ENCODE data around the gene SLC35F5.

SLC35F5 gene, protein sequence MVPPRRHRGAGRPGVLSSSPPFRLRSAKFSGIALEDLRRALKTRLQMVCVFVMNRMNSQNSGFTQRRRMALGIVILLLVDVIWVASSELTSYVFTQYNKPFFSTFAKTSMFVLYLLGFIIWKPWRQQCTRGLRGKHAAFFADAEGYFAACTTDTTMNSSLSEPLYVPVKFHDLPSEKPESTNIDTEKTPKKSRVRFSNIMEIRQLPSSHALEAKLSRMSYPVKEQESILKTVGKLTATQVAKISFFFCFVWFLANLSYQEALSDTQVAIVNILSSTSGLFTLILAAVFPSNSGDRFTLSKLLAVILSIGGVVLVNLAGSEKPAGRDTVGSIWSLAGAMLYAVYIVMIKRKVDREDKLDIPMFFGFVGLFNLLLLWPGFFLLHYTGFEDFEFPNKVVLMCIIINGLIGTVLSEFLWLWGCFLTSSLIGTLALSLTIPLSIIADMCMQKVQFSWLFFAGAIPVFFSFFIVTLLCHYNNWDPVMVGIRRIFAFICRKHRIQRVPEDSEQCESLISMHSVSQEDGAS

DNA sequence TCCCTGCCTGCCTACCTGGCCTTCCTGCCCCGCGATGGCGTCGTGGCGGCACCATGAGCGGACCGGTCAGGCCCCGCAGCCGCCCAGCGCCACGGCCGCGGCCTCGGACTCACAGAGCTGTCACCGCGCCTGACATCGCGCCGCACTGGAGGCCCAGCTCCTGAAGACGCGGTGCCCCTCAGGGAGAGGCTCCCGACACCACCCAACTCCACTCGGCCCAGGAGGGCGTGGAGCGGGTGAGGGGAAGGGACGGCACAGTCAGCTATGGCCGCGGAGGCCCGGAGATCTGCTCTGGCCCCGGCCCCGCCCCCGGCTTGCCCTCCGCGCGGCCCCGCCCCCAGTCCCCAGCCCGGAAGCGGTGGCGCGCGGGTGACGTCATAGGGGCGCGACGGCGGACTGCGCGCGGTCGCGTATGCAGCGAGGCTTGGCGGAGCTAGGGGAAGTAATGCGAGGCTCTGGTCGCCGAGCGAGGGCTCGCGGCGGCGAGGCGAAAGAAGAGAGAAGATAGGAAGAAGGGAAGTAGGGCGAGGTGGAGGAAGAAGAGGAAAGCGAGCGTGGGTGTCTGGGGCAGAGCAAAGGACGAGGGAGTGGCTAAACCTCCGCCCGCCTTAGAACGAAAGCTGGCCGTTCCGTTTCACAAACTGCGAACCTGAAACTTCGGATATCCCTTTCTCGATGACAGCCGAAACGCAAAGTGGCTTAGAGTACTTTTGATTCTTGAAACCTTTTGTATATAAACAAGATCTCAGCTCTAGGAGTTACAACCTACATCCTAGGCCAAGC is at the start of gene SLC35F5:
TSS of gene SLC35F5 (minus strand) at position 288 of the 783 bp plus-strand sequence. CDS start at position 55, 233 bp downstream.
- H3K9ac ChIP-seq (ENCODE audit: low read length): peak within 1 kb of the TSS; percentile 99
- H3K27me3 ChIP-seq (replicated peaks; ENCODE audit: control insufficient read depth, insufficient read depth, low read length): no peaks in the 10 kb centered on the region
- H3K4me3 ChIP-seq (ENCODE audit: low read length): peak within 1 kb of the TSS; percentile 89
- H3K36me3 ChIP-seq (ENCODE audit: control insufficient read depth, insufficient read depth, low read length, severe bottlenecking): peaks cover 15% of the 10 kb centered on the region
- H3K9me3 ChIP-seq (ENCODE audit: control insufficient read depth, low read length): no peaks in the 10 kb centered on the region
- H3K4me1 ChIP-seq (ENCODE audit: control insufficient read depth, insufficient read depth, low read length): peaks cover 35% of the 10 kb centered on the region
- peak; percentile 97 for DNase-seq (ENCODE audit: low read depth)

DNA sequence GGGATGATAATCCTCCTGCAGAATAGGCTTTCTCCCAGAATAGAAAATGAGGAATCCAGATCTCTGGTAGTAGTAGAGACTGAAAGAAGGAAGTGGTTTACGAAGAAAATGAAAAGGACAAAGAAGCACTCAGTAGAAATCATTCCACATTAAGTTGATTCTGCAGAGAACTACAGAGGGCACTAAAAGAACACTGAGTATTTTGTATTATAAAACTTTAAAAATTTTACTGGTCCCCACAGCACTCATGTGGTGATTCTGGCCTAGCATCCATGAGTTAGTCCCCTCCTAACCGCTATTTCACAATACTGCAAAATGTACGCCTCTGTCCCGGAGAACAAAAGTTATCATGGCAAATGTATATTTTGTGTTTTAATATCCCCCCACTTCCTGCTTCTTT is 42.9 kb upstream of the SLC35F5 start:
- Histone ChIP-seq H3K9ac (ENCODE audit: low read length) (no peak overlapping the region), H3K4me1 (ENCODE audit: control insufficient read depth, insufficient read depth, low read length) (peaks cover 4% of the 10 kb centered on the region), H3K27me3 (replicated peaks; ENCODE audit: control insufficient read depth, insufficient read depth, low read length) (no peaks in the 10 kb centered on the region), H3K36me3 (ENCODE audit: control insufficient read depth, insufficient read depth, low read length, severe bottlenecking) (no peaks in the 10 kb centered on the region), H3K4me3 (ENCODE audit: low read length) (no peak overlapping the region), H3K9me3 (ENCODE audit: control insufficient read depth, low read length) (no peaks in the 10 kb centered on the region)
- no peak for DNase-seq (ENCODE audit: low read depth)

DNA sequence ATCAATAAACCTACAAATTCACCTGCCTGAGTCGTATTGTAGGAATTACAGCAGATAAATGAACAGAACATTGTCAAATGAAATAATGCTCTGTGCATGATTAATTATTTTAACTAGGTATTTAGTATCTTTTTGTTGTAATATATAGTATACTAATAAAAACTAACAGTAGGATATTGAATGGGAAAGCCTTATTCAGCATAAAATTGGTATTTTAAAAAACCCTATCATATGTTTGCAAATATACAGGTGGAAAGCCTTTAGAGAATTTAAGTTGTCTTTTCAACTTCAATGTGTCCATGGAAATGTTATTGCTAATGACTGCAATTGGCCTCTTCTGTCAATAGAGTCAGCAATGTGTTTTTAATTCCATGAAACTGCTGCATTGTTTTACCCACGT is 40.8 kb upstream of the SLC35F5 start:
- no peaks in the 10 kb centered on the region for H3K9me3 ChIP-seq (ENCODE audit: control insufficient read depth, low read length)
- no peak for DNase-seq (ENCODE audit: low read depth)
- H3K9ac ChIP-seq (ENCODE audit: low read length): no peak overlapping the region
- no peak overlapping the region for H3K4me3 ChIP-seq (ENCODE audit: low read length)
- H3K36me3 ChIP-seq (ENCODE audit: control insufficient read depth, insufficient read depth, low read length, severe bottlenecking): no peaks in the 10 kb centered on the region
- peaks cover 4% of the 10 kb centered on the region for H3K4me1 ChIP-seq (ENCODE audit: control insufficient read depth, insufficient read depth, low read length)
- no peaks in the 10 kb centered on the region for H3K27me3 ChIP-seq (replicated peaks; ENCODE audit: control insufficient read depth, insufficient read depth, low read length)

DNA sequence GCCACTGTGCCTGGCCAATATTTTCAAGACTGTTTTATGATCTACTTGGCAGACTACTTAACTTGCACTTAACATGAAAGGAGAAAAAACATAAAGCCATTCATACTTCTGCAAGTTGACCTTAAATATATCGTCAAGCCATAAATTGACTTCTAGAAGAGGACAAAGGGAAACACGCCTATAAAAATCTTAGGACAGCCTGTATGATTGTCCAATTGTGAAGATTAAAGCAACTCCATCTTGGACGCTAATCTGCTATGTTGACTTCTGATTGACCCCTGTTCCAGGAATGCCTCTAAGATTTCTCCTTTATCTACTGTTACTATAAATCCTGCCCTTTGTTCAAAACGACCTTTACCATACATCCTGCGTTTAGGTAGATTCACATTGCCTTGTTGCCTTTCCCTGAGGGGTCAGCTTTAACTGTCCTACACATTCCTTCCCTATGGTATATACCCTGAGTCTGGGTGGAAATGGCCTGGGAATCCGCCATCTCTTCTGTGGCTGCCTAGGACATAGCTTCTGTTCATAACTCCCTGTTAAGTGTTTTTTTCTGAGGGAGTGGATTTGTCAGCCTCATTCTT is 40.2 kb upstream of the SLC35F5 start:
- DNase-seq (ENCODE audit: low read depth): no peak
- H3K9me3 ChIP-seq (ENCODE audit: control insufficient read depth, low read length): no peaks in the 10 kb centered on the region
- no peak overlapping the region for H3K9ac ChIP-seq (ENCODE audit: low read length)
- no peaks in the 10 kb centered on the region for H3K27me3 ChIP-seq (replicated peaks; ENCODE audit: control insufficient read depth, insufficient read depth, low read length)
- no peaks in the 10 kb centered on the region for H3K36me3 ChIP-seq (ENCODE audit: control insufficient read depth, insufficient read depth, low read length, severe bottlenecking)
- H3K4me3 ChIP-seq (ENCODE audit: low read length): no peak overlapping the region
- peaks cover 4% of the 10 kb centered on the region for H3K4me1 ChIP-seq (ENCODE audit: control insufficient read depth, insufficient read depth, low read length)

DNA sequence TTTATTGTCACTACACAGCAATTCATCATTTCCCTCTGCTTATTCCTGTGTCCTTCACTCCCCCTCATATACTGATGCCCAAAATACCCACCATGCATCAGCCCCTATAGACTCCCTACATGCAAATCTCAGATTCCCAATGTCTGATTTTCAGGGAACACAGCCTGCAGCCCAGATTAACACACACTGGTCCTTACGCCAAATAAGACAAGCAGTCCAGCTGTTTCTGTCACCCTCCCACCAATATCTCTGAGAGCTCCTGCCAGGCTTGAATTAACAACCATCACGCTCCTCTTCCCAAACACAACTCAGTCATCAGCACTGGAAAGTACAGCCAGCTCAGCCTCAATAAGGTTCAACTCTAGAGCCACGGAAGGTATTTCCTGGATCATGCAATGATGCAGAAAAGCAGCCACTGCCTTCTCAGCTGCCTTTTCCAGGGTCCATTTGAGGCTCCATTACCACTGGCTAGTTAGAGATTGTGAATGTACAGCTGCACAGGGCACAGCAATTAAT is 39.0 kb upstream of the SLC35F5 start:
- H3K9me3 ChIP-seq (ENCODE audit: control insufficient read depth, low read length): no peaks in the 10 kb centered on the region
- H3K36me3 ChIP-seq (ENCODE audit: control insufficient read depth, insufficient read depth, low read length, severe bottlenecking): no peaks in the 10 kb centered on the region
- peak; percentile 40 for DNase-seq (ENCODE audit: low read depth)
- H3K4me1 ChIP-seq (ENCODE audit: control insufficient read depth, insufficient read depth, low read length): peaks cover 4% of the 10 kb centered on the region
- H3K27me3 ChIP-seq (replicated peaks; ENCODE audit: control insufficient read depth, insufficient read depth, low read length): no peaks in the 10 kb centered on the region
- no peak overlapping the region for H3K9ac ChIP-seq (ENCODE audit: low read length)
- no peak overlapping the region for H3K4me3 ChIP-seq (ENCODE audit: low read length)

DNA sequence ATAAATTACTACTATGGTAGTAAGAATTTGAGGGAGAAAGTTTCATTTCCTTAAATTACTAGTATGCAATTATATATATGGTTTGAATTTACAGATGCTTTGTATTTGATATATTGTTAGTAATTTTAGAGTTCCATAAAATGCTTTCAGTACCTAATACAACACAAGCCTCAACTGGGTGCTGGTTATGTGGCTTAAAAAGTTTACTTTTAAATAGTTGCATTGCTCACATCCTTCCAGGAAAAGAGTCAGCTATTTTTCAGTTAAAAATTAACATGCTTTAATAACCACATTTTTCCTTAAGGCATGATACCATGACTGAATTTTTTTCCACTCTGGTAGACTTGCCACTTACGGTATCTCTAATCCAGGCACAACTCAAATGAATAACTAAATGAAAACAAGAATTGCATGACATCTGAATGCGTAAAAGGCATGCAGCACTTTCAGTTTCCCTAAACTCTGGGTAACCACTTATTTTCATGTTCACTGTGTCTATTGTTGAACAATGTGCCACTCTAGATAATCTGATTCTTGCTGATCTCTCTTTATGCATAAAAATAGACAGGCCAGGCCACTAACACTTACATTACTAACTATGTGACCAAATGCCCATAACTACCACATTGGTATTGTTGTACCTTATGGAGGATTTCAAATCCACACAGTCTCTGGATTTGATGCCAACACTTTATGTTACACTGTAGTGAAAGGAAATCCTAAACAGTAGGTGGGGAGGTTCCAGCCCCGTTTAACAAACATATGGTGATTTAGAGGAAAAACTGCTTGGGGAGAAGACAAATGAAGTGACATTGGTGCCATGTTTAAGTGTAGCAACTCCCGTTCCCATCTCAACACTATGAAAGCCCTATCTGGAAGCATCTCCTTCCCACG is 35.5 kb upstream of the SLC35F5 start:
- DNase-seq (ENCODE audit: low read depth): peak; percentile 69
- H3K36me3 ChIP-seq (ENCODE audit: control insufficient read depth, insufficient read depth, low read length, severe bottlenecking): no peaks in the 10 kb centered on the region
- no peak overlapping the region for H3K4me3 ChIP-seq (ENCODE audit: low read length)
- H3K27me3 ChIP-seq (replicated peaks; ENCODE audit: control insufficient read depth, insufficient read depth, low read length): no peaks in the 10 kb centered on the region
- no peaks in the 10 kb centered on the region for H3K9me3 ChIP-seq (ENCODE audit: control insufficient read depth, low read length)
- no peaks in the 10 kb centered on the region for H3K4me1 ChIP-seq (ENCODE audit: control insufficient read depth, insufficient read depth, low read length)
- peak overlapping the region; percentile 34 for H3K9ac ChIP-seq (ENCODE audit: low read length)

DNA sequence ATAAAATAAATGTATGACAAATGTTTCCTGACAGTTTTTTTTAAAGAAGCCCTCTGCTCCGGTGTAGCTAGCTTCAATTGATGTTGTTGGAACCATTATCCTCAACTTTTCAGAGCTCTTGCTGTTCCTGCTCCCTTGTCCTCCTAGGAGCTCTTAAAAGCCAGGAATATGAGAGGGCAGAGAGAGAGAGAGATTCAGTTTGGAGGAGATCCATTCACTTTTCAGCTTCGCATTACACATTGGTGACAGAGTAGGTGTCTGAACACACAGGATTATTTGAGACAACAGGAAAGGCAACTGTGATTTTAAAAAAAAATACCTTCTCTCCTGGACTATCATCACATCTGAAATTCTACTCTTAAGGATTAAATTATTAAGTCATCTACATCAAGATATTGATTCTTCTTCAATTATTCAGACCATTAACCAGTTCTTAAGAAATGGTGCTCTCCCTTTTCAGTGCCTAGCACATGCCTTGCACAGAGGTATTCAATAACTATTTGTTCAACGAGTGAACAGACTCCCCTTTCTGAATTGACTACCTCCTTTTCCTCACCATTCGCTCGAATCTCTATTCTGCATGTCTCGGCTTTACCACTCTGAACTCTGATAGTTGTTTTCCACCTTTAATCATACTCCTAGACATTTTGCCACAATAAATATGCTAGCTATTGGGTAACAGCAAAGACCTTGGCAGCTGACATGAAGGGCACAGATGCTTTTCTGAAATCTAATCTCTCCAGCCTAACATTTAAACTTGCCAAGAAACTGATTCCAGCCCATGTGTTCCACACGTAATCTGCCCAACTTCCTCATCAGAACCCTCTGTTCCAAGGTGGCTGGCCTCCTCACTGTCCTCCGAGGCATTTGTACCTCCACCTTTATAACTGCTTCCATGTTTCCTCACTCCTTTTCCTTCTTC is 28.6 kb upstream of the SLC35F5 start:
- DNase-seq (ENCODE audit: low read depth): peak; percentile 65
- Histone ChIP-seq H3K36me3 (ENCODE audit: control insufficient read depth, insufficient read depth, low read length, severe bottlenecking) (no peaks in the 10 kb centered on the region), H3K9me3 (ENCODE audit: control insufficient read depth, low read length) (no peaks in the 10 kb centered on the region), H3K9ac (ENCODE audit: low read length) (no peak overlapping the region), H3K4me1 (ENCODE audit: control insufficient read depth, insufficient read depth, low read length) (peaks cover 12% of the 10 kb centered on the region), H3K4me3 (ENCODE audit: low read length) (no peak overlapping the region), H3K27me3 (replicated peaks; ENCODE audit: control insufficient read depth, insufficient read depth, low read length) (no peaks in the 10 kb centered on the region)

DNA sequence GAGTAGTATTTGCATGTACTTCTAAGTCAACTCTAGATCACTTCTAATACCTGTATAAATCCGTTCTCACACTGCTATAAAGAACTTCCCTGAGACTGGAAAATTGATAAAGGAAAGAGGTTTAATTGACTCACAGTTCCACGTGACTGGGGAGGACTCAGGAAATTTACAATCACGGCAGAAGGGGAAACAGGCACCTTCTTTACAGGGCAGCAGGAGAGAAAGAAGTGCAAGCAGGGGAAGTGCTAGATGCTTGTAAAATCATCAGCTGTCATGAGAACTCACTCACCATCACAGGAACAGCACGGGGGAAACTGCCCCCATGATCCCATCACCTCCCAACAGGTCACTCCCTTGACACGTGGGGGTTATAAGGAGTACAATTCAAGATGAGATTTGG is 24.0 kb upstream of the SLC35F5 start:
- H3K4me1 ChIP-seq (ENCODE audit: control insufficient read depth, insufficient read depth, low read length): peaks cover 20% of the 10 kb centered on the region
- H3K9ac ChIP-seq (ENCODE audit: low read length): no peak overlapping the region
- no peak overlapping the region for H3K4me3 ChIP-seq (ENCODE audit: low read length)
- H3K9me3 ChIP-seq (ENCODE audit: control insufficient read depth, low read length): no peaks in the 10 kb centered on the region
- no peak for DNase-seq (ENCODE audit: low read depth)
- H3K36me3 ChIP-seq (ENCODE audit: control insufficient read depth, insufficient read depth, low read length, severe bottlenecking): no peaks in the 10 kb centered on the region
- no peaks in the 10 kb centered on the region for H3K27me3 ChIP-seq (replicated peaks; ENCODE audit: control insufficient read depth, insufficient read depth, low read length)

DNA sequence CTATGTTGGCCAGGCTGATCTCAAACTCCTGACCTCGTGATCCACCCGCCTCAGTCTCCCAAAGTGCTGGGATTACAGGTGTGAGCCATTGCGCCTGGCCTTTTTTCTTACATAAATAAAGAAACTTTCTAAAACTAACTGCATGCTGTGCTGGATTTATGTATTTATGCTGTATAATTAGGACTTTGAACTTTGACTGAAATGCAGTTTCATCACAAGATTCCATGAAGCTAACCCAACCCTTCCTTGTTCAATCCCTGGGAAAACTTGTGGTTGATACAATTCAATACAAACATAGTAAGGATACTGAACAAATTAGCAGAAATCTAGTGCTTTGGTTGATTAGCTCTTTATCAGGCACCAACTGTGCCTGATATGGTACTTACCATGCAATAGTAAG is 20.9 kb upstream of the SLC35F5 start:
- Histone ChIP-seq H3K27me3 (replicated peaks; ENCODE audit: control insufficient read depth, insufficient read depth, low read length) (no peaks in the 10 kb centered on the region), H3K4me1 (ENCODE audit: control insufficient read depth, insufficient read depth, low read length) (peaks cover 13% of the 10 kb centered on the region), H3K36me3 (ENCODE audit: control insufficient read depth, insufficient read depth, low read length, severe bottlenecking) (no peaks in the 10 kb centered on the region), H3K4me3 (ENCODE audit: low read length) (no peak overlapping the region), H3K9me3 (ENCODE audit: control insufficient read depth, low read length) (no peaks in the 10 kb centered on the region), H3K9ac (ENCODE audit: low read length) (no peak overlapping the region)
- no peak for DNase-seq (ENCODE audit: low read depth)

DNA sequence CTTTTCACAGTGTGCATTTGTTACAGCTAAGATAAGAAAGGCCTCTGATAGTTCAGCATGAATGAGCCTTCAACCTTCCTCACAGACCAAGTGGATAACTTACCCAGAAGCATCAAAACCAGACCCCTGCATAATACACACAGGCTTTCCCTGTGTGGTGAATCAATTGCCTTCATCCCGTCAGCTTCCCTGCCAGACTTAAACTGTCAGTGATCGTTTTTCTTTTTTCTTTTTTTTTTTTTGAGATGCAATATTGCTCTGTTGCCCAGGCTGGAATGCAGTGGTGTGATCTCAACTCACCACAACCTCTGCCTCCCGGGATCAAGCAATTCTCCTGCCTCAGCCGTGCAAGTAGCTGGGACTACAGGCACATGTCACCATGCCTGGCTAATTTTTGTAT is 20.5 kb upstream of the SLC35F5 start:
- DNase-seq (ENCODE audit: low read depth): no peak
- Histone ChIP-seq H3K27me3 (replicated peaks; ENCODE audit: control insufficient read depth, insufficient read depth, low read length) (no peaks in the 10 kb centered on the region), H3K4me3 (ENCODE audit: low read length) (no peak overlapping the region), H3K36me3 (ENCODE audit: control insufficient read depth, insufficient read depth, low read length, severe bottlenecking) (no peaks in the 10 kb centered on the region), H3K9me3 (ENCODE audit: control insufficient read depth, low read length) (no peaks in the 10 kb centered on the region), H3K4me1 (ENCODE audit: control insufficient read depth, insufficient read depth, low read length) (peaks cover 14% of the 10 kb centered on the region), H3K9ac (ENCODE audit: low read length) (no peak overlapping the region)
